ENCODE data around the gene GHRL. TPM values are rescaled to one million over a fixed set of nuclear protein-coding genes. Genes with fewer than 3 reads are reported as not detected.

The GHRL gene
- total RNA-seq, 2 experiments from 2014 or later, result 1.1 to 3.2 TPM

DNA sequence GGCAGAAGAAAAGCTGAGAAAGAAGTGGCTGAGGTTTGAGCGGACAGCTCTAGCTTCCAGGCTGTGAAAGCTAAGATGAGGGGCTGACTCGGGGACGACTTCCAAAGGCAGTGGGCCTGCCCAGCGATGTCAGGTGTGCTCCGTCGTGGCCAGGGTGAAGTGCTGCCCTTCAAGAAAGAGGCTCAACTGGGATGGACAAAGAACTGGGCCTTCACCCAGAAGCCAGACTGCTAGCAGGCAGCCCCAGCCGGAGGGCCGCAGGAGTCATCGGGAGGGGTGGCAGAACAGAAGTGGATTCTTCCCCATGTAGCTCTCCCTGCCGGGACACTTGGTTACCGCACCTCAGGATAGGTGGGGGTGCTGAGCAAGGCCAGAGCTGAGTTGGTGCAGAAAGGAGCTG is 41.3 kb upstream of the GHRL start:
- ChIA-PET CTCF (no interaction called here), POLR2A (no interaction called here)
- Mint-ChIP-seq H3K36me3 (ENCODE audit: low read depth) (no peaks in the 10 kb centered on the region), H3K9me3 (no peaks in the 10 kb centered on the region), H3K4me1 (ENCODE audit: low read depth) (no peaks in the 10 kb centered on the region), H3K27ac (no peak overlapping the region), H3K4me3 (no peak overlapping the region), H3K27me3 (peaks cover 8% of the 10 kb centered on the region)
- Histone ChIP-seq H3K4me1 (ENCODE audit: insufficient read depth, low read length) (peaks cover 6% of the 10 kb centered on the region), H3K4me3 (ENCODE audit: low read length) (no peak overlapping the region), H3K9me3 (ENCODE audit: control insufficient read depth in 1 of 2, insufficient read depth in 1 of 2, low read length in 2 of 2) (no peaks in the 10 kb centered on the region), H3K36me3 (ENCODE audit: insufficient read depth, low read length) (no peaks in the 10 kb centered on the region), H3K27me3 (ENCODE audit: control insufficient read depth in 1 of 2, insufficient read depth in 2 of 2, low read length in 2 of 2) (peaks cover 3 to 7% of the 10 kb centered on the region in 2 experiments), H3K27ac (ENCODE audit: low read depth in 1 of 2, low read length in 2 of 2) (no peak overlapping the region)
- intact Hi-C loops (cut with DNase I, micrococcal nuclease), result no loop called here
- TF ChIP-seq, protein P1, sequence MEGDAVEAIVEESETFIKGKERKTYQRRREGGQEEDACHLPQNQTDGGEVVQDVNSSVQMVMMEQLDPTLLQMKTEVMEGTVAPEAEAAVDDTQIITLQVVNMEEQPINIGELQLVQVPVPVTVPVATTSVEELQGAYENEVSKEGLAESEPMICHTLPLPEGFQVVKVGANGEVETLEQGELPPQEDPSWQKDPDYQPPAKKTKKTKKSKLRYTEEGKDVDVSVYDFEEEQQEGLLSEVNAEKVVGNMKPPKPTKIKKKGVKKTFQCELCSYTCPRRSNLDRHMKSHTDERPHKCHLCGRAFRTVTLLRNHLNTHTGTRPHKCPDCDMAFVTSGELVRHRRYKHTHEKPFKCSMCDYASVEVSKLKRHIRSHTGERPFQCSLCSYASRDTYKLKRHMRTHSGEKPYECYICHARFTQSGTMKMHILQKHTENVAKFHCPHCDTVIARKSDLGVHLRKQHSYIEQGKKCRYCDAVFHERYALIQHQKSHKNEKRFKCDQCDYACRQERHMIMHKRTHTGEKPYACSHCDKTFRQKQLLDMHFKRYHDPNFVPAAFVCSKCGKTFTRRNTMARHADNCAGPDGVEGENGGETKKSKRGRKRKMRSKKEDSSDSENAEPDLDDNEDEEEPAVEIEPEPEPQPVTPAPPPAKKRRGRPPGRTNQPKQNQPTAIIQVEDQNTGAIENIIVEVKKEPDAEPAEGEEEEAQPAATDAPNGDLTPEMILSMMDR (IDR thresholded peaks at IDR 0.05), result no peak
- ATAC-seq (ENCODE audit: poor library complexity) (no peak), DNase-seq (no peak)

DNA sequence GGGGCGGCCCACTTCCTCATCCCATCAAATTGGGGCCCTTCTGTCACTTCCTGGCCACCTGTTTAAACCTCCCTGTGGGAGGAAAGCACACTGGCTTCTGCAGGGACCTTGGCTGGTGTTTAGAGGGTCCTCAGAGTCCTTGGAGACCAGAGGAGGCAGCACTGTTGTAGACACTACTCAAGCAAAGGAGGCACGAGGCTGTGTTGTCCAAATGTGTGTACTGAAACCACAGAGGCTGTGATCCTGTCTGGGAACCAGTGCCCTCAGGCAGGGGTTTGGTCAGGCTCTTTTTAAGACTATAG is 40.6 kb upstream of the GHRL start:
- Mint-ChIP-seq H3K27ac (no peak overlapping the region), H3K9me3 (no peaks in the 10 kb centered on the region), H3K27me3 (peaks cover 16% of the 10 kb centered on the region), H3K36me3 (ENCODE audit: low read depth) (no peaks in the 10 kb centered on the region), H3K4me3 (no peak overlapping the region), H3K4me1 (ENCODE audit: low read depth) (no peaks in the 10 kb centered on the region)
- ATAC-seq (ENCODE audit: poor library complexity) (no peak), DNase-seq (no peak)
- ChIA-PET CTCF (no interaction called here), POLR2A (no interaction called here)
- TF ChIP-seq, protein P1 (IDR thresholded peaks at IDR 0.05), result no peak
- Histone ChIP-seq H3K27ac (ENCODE audit: low read depth in 1 of 2, low read length in 2 of 2) (no peak overlapping the region), H3K4me1 (ENCODE audit: insufficient read depth, low read length) (peaks cover 6% of the 10 kb centered on the region), H3K27me3 (ENCODE audit: control insufficient read depth in 1 of 2, insufficient read depth in 2 of 2, low read length in 2 of 2) (peaks cover 3 to 11% of the 10 kb centered on the region in 2 experiments), H3K9me3 (ENCODE audit: control insufficient read depth in 1 of 2, insufficient read depth in 1 of 2, low read length in 2 of 2) (no peaks in the 10 kb centered on the region), H3K4me3 (ENCODE audit: low read length) (no peak overlapping the region), H3K36me3 (ENCODE audit: insufficient read depth, low read length) (no peaks in the 10 kb centered on the region)
- intact Hi-C loops (cut with DNase I, micrococcal nuclease), result no loop called here

DNA sequence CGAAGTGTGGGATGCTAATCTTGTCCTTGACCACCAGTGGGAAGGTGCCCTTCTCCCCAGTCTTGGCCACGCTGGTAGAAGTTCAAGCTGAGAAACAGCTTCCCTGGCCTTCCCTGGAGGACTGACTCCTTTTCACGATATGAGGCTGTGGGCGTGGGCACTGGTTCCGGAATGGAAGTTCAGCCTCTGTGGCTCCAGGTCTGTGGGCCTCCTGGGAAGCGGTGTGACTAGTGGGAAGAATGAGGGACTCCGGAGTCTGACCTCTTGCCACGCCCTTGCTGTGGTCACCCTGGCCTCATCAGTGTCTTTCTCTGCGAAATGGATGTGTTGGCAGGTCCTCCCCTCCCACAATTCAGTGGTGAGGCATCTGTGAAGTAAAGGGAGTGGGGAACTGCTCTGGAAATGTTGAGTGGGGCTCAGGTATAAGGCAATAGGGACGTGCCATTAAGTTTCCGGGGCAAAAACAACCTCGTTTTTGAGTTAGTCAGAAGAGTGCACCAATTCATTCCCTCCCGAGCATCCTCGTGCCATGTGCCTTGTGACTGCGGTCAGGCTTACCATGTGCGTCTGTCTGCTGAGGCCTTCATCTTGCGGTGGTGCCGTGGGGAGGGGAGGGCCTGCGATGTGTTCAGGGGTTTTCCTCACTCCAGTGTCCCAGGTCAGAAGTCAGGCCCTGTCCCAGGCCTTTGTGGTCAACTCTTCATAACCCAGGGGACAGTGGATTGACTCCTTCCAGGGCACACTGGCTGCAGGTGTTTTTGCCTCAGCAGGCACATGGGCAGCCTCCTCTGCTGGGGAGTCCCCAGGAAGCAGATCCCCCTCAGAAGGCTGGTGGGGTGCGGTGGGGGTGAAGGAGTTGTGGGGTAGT is 40.0 kb upstream of the GHRL start:
- no peaks in the 10 kb centered on the region for H3K36me3 ChIP-seq (ENCODE audit: insufficient read depth, low read length)
- no peak overlapping the region for H3K4me3 Mint-ChIP-seq
- H3K27ac Mint-ChIP-seq, result no peak overlapping the region
- peaks cover 3 to 11% of the 10 kb centered on the region in 2 experiments for H3K27me3 ChIP-seq (ENCODE audit: control insufficient read depth in 1 of 2, insufficient read depth in 2 of 2, low read length in 2 of 2)
- ChIA-PET POLR2A (no interaction called here), CTCF (no interaction called here)
- ATAC-seq (ENCODE audit: poor library complexity) (no peak), DNase-seq (no peak)
- no peak overlapping the region for H3K4me3 ChIP-seq (ENCODE audit: low read length)
- H3K9me3 ChIP-seq (ENCODE audit: control insufficient read depth in 1 of 2, insufficient read depth in 1 of 2, low read length in 2 of 2), result no peaks in the 10 kb centered on the region
- H3K4me1 Mint-ChIP-seq (ENCODE audit: low read depth), result no peaks in the 10 kb centered on the region
- H3K27me3 Mint-ChIP-seq, result peaks cover 16% of the 10 kb centered on the region
- no peak overlapping the region for H3K27ac ChIP-seq (ENCODE audit: low read depth in 1 of 2, low read length in 2 of 2)
- no peaks in the 10 kb centered on the region for H3K36me3 Mint-ChIP-seq (ENCODE audit: low read depth)
- peaks cover 6% of the 10 kb centered on the region for H3K4me1 ChIP-seq (ENCODE audit: insufficient read depth, low read length)
- H3K9me3 Mint-ChIP-seq, result no peaks in the 10 kb centered on the region
- TF ChIP-seq, protein P1 (IDR thresholded peaks at IDR 0.05), result no peak
- intact Hi-C loops (cut with DNase I, micrococcal nuclease), result no loop called here
